H1 (cell line): ENCODE results near the gene CLCA4. TPM values are rescaled to one million over a fixed set of nuclear protein-coding genes. Genes with fewer than 3 reads are reported as not detected.

Experiments
- CTCF ChIA-PET: fragments of 300-600 bp; sonication (Branson Sonifier 250); formaldehyde crosslinking; loops from one replicate; lab custom pipeline; 2021; ENCODE audit not compliant: partially characterized antibody; lab: Charles Lee
- POLR2A ChIA-PET: fragments of 300-600 bp; sonication (Branson Sonifier 250); formaldehyde crosslinking; loops from one replicate; lab custom pipeline; 2021; ENCODE audit warnings: inconsistent platforms; ENCODE audit not compliant: partially characterized antibody; lab: Charles Lee
- DNase-seq, 2 experiments: peaks; one replicate each; pipeline versions ENCODE4 v3.0.0 to v3.0.0-alpha.2; 2010 to 2022; ENCODE audit warnings: low spot score in 2 of 2, low read depth in 1 of 2, mixed read lengths in 1 of 2
- FAIRE-seq: peaks from 2 replicates; lab custom pipeline; 2011; peaks lifted over from hg19 to GRCh38; lab: Jason Lieb, UNC
- H2AFZ ChIP-seq: 2 replicates; pipeline ENCODE4 v1.8.1; 2012; ENCODE audit warnings: low read length, inconsistent platforms
- H2AK5ac ChIP-seq: 2 replicates; pipeline ENCODE4 v1.6.1; 2013; ENCODE audit warnings: low read depth, low read length
- H2BK120ac ChIP-seq: replicated peaks from 2 replicates; pipeline ENCODE3; 2013; ENCODE audit warnings: low read depth, low read length, inconsistent platforms
- H2BK12ac ChIP-seq: 2 replicates; pipeline ENCODE4 v1.6.1; 2013; ENCODE audit warnings: low read depth, low read length
- H2BK15ac ChIP-seq: 2 replicates; pipeline ENCODE4 v1.6.1; 2013; ENCODE audit warnings: low read length
- H2BK20ac ChIP-seq: 2 replicates; pipeline ENCODE4 v1.6.1; 2013; ENCODE audit warnings: low read length
- H2BK5ac ChIP-seq: 2 replicates; pipeline ENCODE4 v1.6.1; 2013; ENCODE audit warnings: low read depth, low read length
- H3K14ac ChIP-seq: 2 replicates; pipeline ENCODE4 v1.6.1; 2013; ENCODE audit warnings: inconsistent platforms; ENCODE audit not compliant: insufficient read length
- H3K18ac ChIP-seq: 2 replicates; pipeline ENCODE4 v1.6.1; 2013; ENCODE audit warnings: low read length; ENCODE audit errors: extremely low read depth
- H3K23ac ChIP-seq: 2 replicates; pipeline ENCODE4 v1.6.1; 2013; ENCODE audit warnings: inconsistent platforms; ENCODE audit not compliant: insufficient read length
- H3K23me2 ChIP-seq: 2 replicates; pipeline ENCODE4 v1.6.1; 2013; ENCODE audit warnings: low read depth, low read length
- H3K27ac ChIP-seq: 2 replicates; pipeline ENCODE4 v1.6.1; 2011; ENCODE audit warnings: low read depth, low read length, inconsistent platforms
- H3K27me3 ChIP-seq, 4 experiments: replicated peaks in 1 of 4; 1 replicate in 1 of 4; 2 replicates in 3 of 4; pipeline versions ENCODE4 v1.6.1 to v1.8.1; 2011 to 2013; ENCODE audit warnings: low read length in 3 of 4, mild to moderate bottlenecking in 3 of 4, inconsistent platforms in 2 of 4, mixed read lengths in 2 of 4, moderate library complexity in 1 of 4; ENCODE audit not compliant: control insufficient read depth in 3 of 4, insufficient read depth in 3 of 4; ENCODE audit errors: extremely low read depth in 1 of 4
- H3K36me3 ChIP-seq, 4 experiments: 2 replicates each; pipeline versions ENCODE4 v1.6.1 to v1.8.1; 2011 to 2013; ENCODE audit warnings: mild to moderate bottlenecking in 4 of 4, low read length in 3 of 4, moderate library complexity in 2 of 4, control low read depth in 1 of 4, inconsistent platforms in 1 of 4; ENCODE audit not compliant: insufficient read depth in 4 of 4, control insufficient read depth in 2 of 4
- H3K4ac ChIP-seq: replicated peaks from 2 replicates; pipeline ENCODE3; 2013; ENCODE audit warnings: low read length, low read depth, mixed read lengths, inconsistent platforms; ENCODE audit not compliant: insufficient read length
- H3K4me1 ChIP-seq, 4 experiments: replicated peaks in 1 of 4; 1 replicate in 1 of 4; 2 replicates in 3 of 4; pipeline versions ENCODE4 v1.6.1 to v1.8.1; 2011 to 2013; ENCODE audit warnings: low read length in 3 of 4, inconsistent platforms in 2 of 4, mixed read lengths in 1 of 4; ENCODE audit not compliant: insufficient read depth in 4 of 4, control insufficient read depth in 3 of 4
- H3K4me2 ChIP-seq, 2 experiments: 2 replicates each; pipeline versions ENCODE4 v1.6.1 to v1.8.1; 2011 to 2013; ENCODE audit warnings: low read depth in 2 of 2, low read length in 2 of 2, control low read depth in 1 of 2, inconsistent platforms in 1 of 2, mild to moderate bottlenecking in 1 of 2; ENCODE audit not compliant: insufficient read depth in 1 of 2
- H3K4me3 ChIP-seq, 4 experiments: fragments of 200-600, 300-600 bp in 1 of 4; sonication (generic), shearing (Covaris generic), sonication (Bioruptor Twin) in 1 of 4; 2 replicates each; pipeline versions ENCODE4 v1.5.1 to v1.8.1; 2011 to 2016; ENCODE audit warnings: low read length in 4 of 4, low read depth in 3 of 4, control low read depth in 2 of 4, inconsistent platforms in 2 of 4, mild to moderate bottlenecking in 2 of 4, mixed read lengths in 1 of 4, moderate library complexity in 1 of 4; ENCODE audit not compliant: insufficient read depth in 2 of 4; ENCODE audit errors: extremely low read depth in 1 of 4
- H3K56ac ChIP-seq: replicated peaks from 2 replicates; pipeline ENCODE3; 2013; ENCODE audit warnings: low read depth, mild to moderate bottlenecking, mixed read lengths, low read length, inconsistent platforms; ENCODE audit not compliant: insufficient read length
- H3K79me1 ChIP-seq: 2 replicates; pipeline ENCODE4 v1.6.1; 2013; ENCODE audit warnings: low read depth, low read length, control low read depth
- H3K79me2 ChIP-seq, 2 experiments: 2 replicates each; pipeline versions ENCODE4 v1.6.1 to v1.8.1; 2012 to 2013; ENCODE audit warnings: low read length in 2 of 2, mild to moderate bottlenecking in 2 of 2, inconsistent platforms in 1 of 2; ENCODE audit not compliant: insufficient read depth in 2 of 2, control insufficient read depth in 1 of 2
- H3K9ac ChIP-seq, 4 experiments: replicated peaks in 1 of 4; 1 replicate in 1 of 4; 2 replicates in 3 of 4; pipeline versions ENCODE4 v1.6.1 to v1.8.1; 2011 to 2013; ENCODE audit warnings: low read depth in 3 of 4, low read length in 3 of 4, control low read depth in 2 of 4, mild to moderate bottlenecking in 2 of 4, moderate library complexity in 2 of 4, inconsistent platforms in 1 of 4; ENCODE audit errors: extremely low read depth in 1 of 4
- H3K9me3 ChIP-seq, 2 experiments: 2 replicates each; pipeline versions ENCODE4 v1.6.1 to v1.8.1; 2012 to 2013; ENCODE audit warnings: mild to moderate bottlenecking in 2 of 2, moderate library complexity in 2 of 2, control low read depth in 1 of 2, inconsistent platforms in 1 of 2, low read depth in 1 of 2, low read length in 1 of 2, mixed read lengths in 1 of 2; ENCODE audit not compliant: insufficient read depth in 2 of 2
- H4K20me1 ChIP-seq, 2 experiments: replicated peaks in 1 of 2; 2 replicates each; pipeline versions ENCODE3 to v1.8.1; 2011 to 2013; ENCODE audit warnings: inconsistent platforms in 2 of 2, low read length in 2 of 2, mild to moderate bottlenecking in 1 of 2; ENCODE audit not compliant: insufficient read depth in 2 of 2, control insufficient read depth in 1 of 2
- H4K5ac ChIP-seq: 2 replicates; pipeline ENCODE4 v1.6.1; 2013; ENCODE audit warnings: low read length, low read depth, mixed read lengths, inconsistent platforms; ENCODE audit not compliant: insufficient read length
- H4K8ac ChIP-seq: 2 replicates; pipeline ENCODE4 v1.8.0; 2013; ENCODE audit warnings: mild to moderate bottlenecking, moderate library complexity, low read length, inconsistent platforms; ENCODE audit not compliant: insufficient read depth; ENCODE audit errors: extremely low read depth
- H4K91ac ChIP-seq: replicated peaks from 2 replicates; pipeline ENCODE3; 2013; ENCODE audit warnings: low read length, mixed read lengths, inconsistent platforms; ENCODE audit not compliant: insufficient read length
- CBX8 ChIP-seq: fragments of 300-800, 300-1000 bp; sonication (generic); IDR thresholded peaks from 2 replicates; pipeline ENCODE4 v1.7.1; 2016; ENCODE audit warnings: low read depth, low read length, borderline replicate concordance
- CEBPB ChIP-seq: IDR thresholded peaks from 2 replicates; pipeline ENCODE4 v1.6.1; 2012; ENCODE audit warnings: low read depth, low read length
- CHD2 ChIP-seq: IDR thresholded peaks from 2 replicates; pipeline ENCODE4 v1.6.1; 2012; ENCODE audit warnings: low read length, improper control_type of control experiment
- GTF2F1 ChIP-seq: IDR thresholded peaks from 2 replicates; pipeline ENCODE4 v1.6.1; 2012; ENCODE audit warnings: low read depth, low read length, improper control_type of control experiment, borderline replicate concordance
- KDM1A ChIP-seq: fragments of 200-600, 300-600 bp; sonication (generic); IDR thresholded peaks from 2 replicates; pipeline ENCODE4 v1.7.1; 2016; ENCODE audit warnings: mild to moderate bottlenecking, low read length, borderline replicate concordance
- MAFK ChIP-seq: IDR thresholded peaks from 2 replicates; pipeline ENCODE4 v1.6.1; 2012; ENCODE audit warnings: low read depth, mild to moderate bottlenecking, improper control_type of control experiment, low read length
- NRF1 ChIP-seq: IDR thresholded peaks from 2 replicates; pipeline ENCODE4 v1.6.1; 2011; ENCODE audit warnings: mild to moderate bottlenecking, low read depth, low read length, improper control_type of control experiment
- PHF8 ChIP-seq: fragments of 200-600 bp; sonication (generic); conservative IDR thresholded peaks from 2 replicates; pipeline ENCODE4 v1.7.1; 2012; ENCODE audit warnings: low read depth, mild to moderate bottlenecking, inconsistent platforms, low read length, moderate library complexity
- POLR2A ChIP-seq, 2 experiments: IDR thresholded peaks; 1 replicate in 1 of 2; 2 replicates in 1 of 2; pipeline ENCODE4 v1.6.1; 2011; ENCODE audit warnings: low read depth in 2 of 2, low read length in 2 of 2, mild to moderate bottlenecking in 2 of 2; ENCODE audit errors: control extremely low read depth in 1 of 2
- RNF2 ChIP-seq: fragments of 200-900, 300-1000 bp; sonication (generic); IDR thresholded peaks from 2 replicates; pipeline ENCODE4 v1.7.1; 2016; ENCODE audit warnings: borderline replicate concordance, low read depth, mild to moderate bottlenecking, antibody characterized with exemption, low read length; ENCODE audit not compliant: poor library complexity, severe bottlenecking; ENCODE audit errors: missing control alignments
- TAF1 ChIP-seq: IDR thresholded peaks from 2 replicates; pipeline ENCODE4 v1.6.1; 2011; ENCODE audit warnings: mild to moderate bottlenecking, low read depth, low read length
- TAF7 ChIP-seq: optimal IDR thresholded peaks from 2 replicates; pipeline ENCODE3; 2011; ENCODE audit warnings: low read depth, mild to moderate bottlenecking, inconsistent platforms, low read length, moderate library complexity, borderline replicate concordance
- TCF12 ChIP-seq: IDR thresholded peaks from 2 replicates; pipeline ENCODE4 v1.6.1; 2011; ENCODE audit warnings: low read depth, mild to moderate bottlenecking, low read length
- YY1 ChIP-seq: IDR thresholded peaks from 2 replicates; pipeline ENCODE4 v1.6.1; 2011; ENCODE audit warnings: low read depth, mild to moderate bottlenecking, low read length
- WGBS, 2 experiments: shearing (Covaris generic) in 1 of 2; methylation state at CpG; one replicate each; pipeline versions ENCODE4 v1.1.6 to v1.1.7; 2013 to 2015; ENCODE audit warnings: low lambda C conversion rate in 2 of 2, mixed read lengths in 2 of 2, inconsistent platforms in 1 of 2, low coverage in 1 of 2, missing lambda C conversion rate in 1 of 2; ENCODE audit not compliant: insufficient replicate concordance in 2 of 2, insufficient coverage in 1 of 2, insufficient read length in 1 of 2; ENCODE audit errors: extremely low coverage in 1 of 2, missing lambda C conversion rate in 1 of 2; 5-methylcytosine and 5-hydroxymethylcytosine counted together
- polyA plus RNA-seq, 7 experiments: library from polyadenylated mRNA; depleted of rRNA in 3 of 7; stranded (reverse) in 5 of 7; unstranded in 2 of 7; fragments of >200 nt in 5 of 7; fragments of 200-250 nt in 2 of 7; gene quantifications; 1 replicate in 5 of 7; 2 replicates in 1 of 7; 4 replicates in 1 of 7; pipeline versions ENCODE4 v1.2.1 to v1.2.3, GENCODE V29; 2011 to 2013; ENCODE audit warnings: missing spikeins in 2 of 7, mixed read lengths in 2 of 7
- total RNA-seq: library from RNA; stranded (reverse); fragmentation: NEBNext Ultra II Directional; extraction: Animal tissue kit (Norgen Biotek cat#: 25700); gene quantifications from 2 replicates; pipeline ENCODE4 v1.2.1, GENCODE V29; 2021
- TF ChIP-seq, protein P1 (sequence below): IDR thresholded peaks from 2 replicates; pipeline ENCODE4 v1.6.1; 2012; ENCODE audit warnings: inconsistent platforms

Gene CLCA4
- total and polyA plus RNA-seq, 2 of the 8 experiments (the other 6 are each of a cell fraction or from before 2014, with no cell fraction given), result not detected

DNA sequence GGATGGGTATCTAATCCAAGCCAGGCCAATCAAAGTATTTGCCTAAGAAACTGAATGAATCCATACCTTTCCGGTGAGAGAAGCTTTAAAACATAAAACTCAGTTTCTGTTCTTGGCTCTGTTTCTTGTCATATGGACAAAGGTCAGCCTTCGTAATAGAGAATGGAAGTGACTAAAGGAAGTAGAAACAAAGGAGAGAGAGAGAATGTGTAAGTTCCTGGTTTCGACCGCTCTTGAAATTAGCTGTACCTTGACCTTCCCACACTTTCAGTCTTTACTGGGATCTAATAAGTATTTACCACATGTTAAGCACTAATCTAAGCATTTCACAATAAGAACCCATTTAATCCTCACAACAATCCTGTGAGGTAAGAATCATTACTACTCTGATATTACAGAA lies 19.6 kb upstream of the CLCA4 start:
- H3K4me2 ChIP-seq, result no peak overlapping the region
- ChIA-PET CTCF (interaction anchor here (0.7 kb wide), 1 partner anchor 12 kb away, joined by 3 read pairs; no protein-coding TSS in a partner anchor), POLR2A (no interaction called here)
- H4K5ac ChIP-seq, result no peak overlapping the region
- no peaks in the 10 kb centered on the region for H3K27me3 ChIP-seq
- H3K18ac ChIP-seq, result no peak overlapping the region
- DNase-seq (no peak), FAIRE-seq (no peak)
- no peak overlapping the region for H2AFZ ChIP-seq
- H2BK15ac ChIP-seq, result no peak overlapping the region
- no peak overlapping the region for H3K23ac ChIP-seq
- H2BK120ac ChIP-seq, result no peak overlapping the region
- H3K9me3 ChIP-seq, result peaks cover 4 to 8% of the 10 kb centered on the region in 2 experiments; a peak in 2 of 4 replicates
- H3K79me2 ChIP-seq, result no peaks in the 10 kb centered on the region
- 97% methylated on average over 4 of the region's 4 CpGs; no CpG with 5 or more reads in 1 of the 2 experiments for WGBS, 2 experiments
- no peak overlapping the region for H3K14ac ChIP-seq
- peaks cover 0 to 6% (median 0%) of the 10 kb centered on the region in 4 experiments; a peak in 1 of 8 replicates for H3K36me3 ChIP-seq
- no peak overlapping the region for H3K56ac ChIP-seq
- no peaks in the 10 kb centered on the region for H3K4me1 ChIP-seq
- H2AK5ac ChIP-seq, result no peak overlapping the region
- no peaks in the 10 kb centered on the region for H4K20me1 ChIP-seq
- no peak overlapping the region for H3K27ac ChIP-seq
- no peak overlapping the region for H3K4ac ChIP-seq
- H4K8ac ChIP-seq, result no peak overlapping the region
- H2BK12ac ChIP-seq, result no peak overlapping the region
- H3K4me3 ChIP-seq, result no peak overlapping the region
- H3K23me2 ChIP-seq, result no peaks in the 10 kb centered on the region
- no peak overlapping the region for H2BK5ac ChIP-seq
- no peak overlapping the region for H3K9ac ChIP-seq
- no peaks in the 10 kb centered on the region for H3K79me1 ChIP-seq
- no peak overlapping the region for H4K91ac ChIP-seq
- H2BK20ac ChIP-seq, result no peak overlapping the region
- no peak for TF ChIP-seq PHF8
- no peak for TF ChIP-seq TAF7
- TF ChIP-seq RNF2, result no peak
- TF ChIP-seq TAF1, result no peak
- no peak for TF ChIP-seq TCF12
- no peak for TF ChIP-seq NRF1
- no peak for TF ChIP-seq CBX8
- no peak for TF ChIP-seq GTF2F1
- no peak for TF ChIP-seq POLR2A (IDR thresholded peaks at IDR 0.05; ENCODE audit: control extremely low read depth in 1 of 2, low read depth in 2 of 2, low read length in 2 of 2)
- no peak for TF ChIP-seq KDM1A
- TF ChIP-seq YY1, result no peak
- no peak for TF ChIP-seq CHD2
- no peak for TF ChIP-seq CEBPB
- TF ChIP-seq, protein P1, sequence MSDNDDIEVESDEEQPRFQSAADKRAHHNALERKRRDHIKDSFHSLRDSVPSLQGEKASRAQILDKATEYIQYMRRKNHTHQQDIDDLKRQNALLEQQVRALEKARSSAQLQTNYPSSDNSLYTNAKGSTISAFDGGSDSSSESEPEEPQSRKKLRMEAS, result no peak
- TF ChIP-seq MAFK, result no peak
